Measurements from ENCODE around the gene SNX5. TPM values are rescaled to one million over a fixed set of nuclear protein-coding genes. Genes with fewer than 3 reads are reported as not detected.

Gene SNX5
- total RNA-seq, 4 donors from 2014 or later: 49.8 to 88.8 (median 60.9) TPM

DNA sequence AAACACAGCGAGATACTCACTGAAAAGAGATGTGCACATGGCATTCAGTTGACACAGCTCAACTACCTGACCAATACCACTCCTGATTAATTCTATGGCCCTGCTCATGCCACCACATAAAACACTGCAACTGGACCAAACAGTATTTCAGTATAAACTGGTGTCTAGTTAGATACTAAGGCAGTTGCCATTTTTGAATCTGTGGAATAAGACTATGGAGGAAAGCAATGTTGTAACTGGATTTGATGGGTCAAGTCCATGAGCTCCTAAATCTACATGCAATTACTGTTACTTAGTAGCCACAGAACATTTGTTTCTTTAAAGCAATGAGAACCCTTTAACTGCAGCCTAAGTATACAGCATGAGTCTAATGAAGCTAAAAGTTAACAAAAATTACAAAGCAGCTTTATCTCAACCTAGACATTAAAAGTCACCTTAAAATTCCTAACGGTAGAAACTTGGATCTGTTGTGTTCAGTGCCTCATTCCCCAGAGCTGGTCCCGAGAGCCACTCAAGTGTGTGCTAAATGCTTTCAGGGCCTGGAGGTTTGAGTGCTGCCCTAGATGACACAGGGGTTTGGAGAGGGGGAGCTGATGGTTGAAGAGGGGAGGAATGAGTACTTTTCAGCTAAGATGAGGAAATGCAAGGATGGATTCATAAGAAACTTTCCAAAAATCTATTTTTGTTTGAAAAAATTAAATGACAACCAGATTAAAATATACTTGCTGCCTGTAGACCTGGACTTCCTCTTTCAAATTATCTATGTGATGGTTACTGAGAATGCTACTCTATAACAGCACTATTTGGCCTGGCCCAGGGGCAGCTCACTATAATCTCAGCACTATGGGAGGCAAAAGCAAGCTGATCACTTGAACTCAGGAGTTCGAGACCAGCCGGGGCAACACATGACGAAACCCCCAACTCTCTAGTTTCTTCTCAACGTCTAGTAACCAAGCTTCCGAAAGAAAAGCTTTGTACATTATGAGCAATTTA lies 15.6 kb downstream of the SNX5 start:
- in situ Hi-C loops (cut with MboI; ENCODE audit: low sequenced_read_pairs in 4 of 4) (loop anchor here in 2 of 4 donors (25.0 kb wide), 2 partner anchors 184 to 559 kb away; partner anchors contain the start of genes KAT14 (in 1 of the 2), PET117 (in 1 of the 2) and SEC23B (in 1 of the 2)), intact Hi-C loops (cut with DNase I; ENCODE audit: low total_unique reads) (no loop called here)
- H3K4me3 ChIP-seq: no peak overlapping the region
- no peak overlapping the region for H3K27ac ChIP-seq
- no peaks in the 10 kb centered on the region for H3K9me3 ChIP-seq
- H3K36me3 ChIP-seq: peaks cover 0 to 82% of the 10 kb centered on the region in 2 donors
- peaks cover 11 to 20% of the 10 kb centered on the region in 2 donors for H3K4me1 ChIP-seq
- DNase-seq: no peak
- TF ChIP-seq, protein P1, sequence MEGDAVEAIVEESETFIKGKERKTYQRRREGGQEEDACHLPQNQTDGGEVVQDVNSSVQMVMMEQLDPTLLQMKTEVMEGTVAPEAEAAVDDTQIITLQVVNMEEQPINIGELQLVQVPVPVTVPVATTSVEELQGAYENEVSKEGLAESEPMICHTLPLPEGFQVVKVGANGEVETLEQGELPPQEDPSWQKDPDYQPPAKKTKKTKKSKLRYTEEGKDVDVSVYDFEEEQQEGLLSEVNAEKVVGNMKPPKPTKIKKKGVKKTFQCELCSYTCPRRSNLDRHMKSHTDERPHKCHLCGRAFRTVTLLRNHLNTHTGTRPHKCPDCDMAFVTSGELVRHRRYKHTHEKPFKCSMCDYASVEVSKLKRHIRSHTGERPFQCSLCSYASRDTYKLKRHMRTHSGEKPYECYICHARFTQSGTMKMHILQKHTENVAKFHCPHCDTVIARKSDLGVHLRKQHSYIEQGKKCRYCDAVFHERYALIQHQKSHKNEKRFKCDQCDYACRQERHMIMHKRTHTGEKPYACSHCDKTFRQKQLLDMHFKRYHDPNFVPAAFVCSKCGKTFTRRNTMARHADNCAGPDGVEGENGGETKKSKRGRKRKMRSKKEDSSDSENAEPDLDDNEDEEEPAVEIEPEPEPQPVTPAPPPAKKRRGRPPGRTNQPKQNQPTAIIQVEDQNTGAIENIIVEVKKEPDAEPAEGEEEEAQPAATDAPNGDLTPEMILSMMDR (IDR thresholded peaks at IDR 0.05 in 4 of 5, conservative IDR thresholded peaks at IDR 0.05 in 1 of 5): no peak
- TF ChIP-seq POLR2A (IDR thresholded peaks at IDR 0.05): no peak
- no peak for ATAC-seq
- H3K27me3 ChIP-seq: no peaks in the 10 kb centered on the region

DNA sequence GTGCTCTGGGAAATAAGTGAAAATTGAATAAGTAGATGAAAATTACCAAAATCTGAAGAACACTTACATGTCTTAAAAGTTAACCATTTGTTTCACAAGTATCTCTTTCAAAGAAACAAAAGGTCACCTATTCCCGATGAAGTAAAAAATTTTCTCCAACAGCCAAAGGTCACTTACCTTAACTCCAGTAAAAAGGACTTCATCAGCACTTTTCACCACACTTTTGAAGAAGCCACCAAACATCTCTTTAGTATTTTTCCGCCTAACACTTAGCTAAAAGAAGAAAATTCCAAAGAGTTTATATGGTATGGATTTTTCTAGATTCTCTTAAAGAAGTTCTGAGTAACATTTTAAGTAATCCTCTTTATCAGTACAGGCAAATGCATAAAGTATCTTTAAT lies 17.3 kb downstream of the SNX5 start:
- no peaks in the 10 kb centered on the region for H3K9me3 ChIP-seq
- no peak for ATAC-seq
- no peaks in the 10 kb centered on the region for H3K27me3 ChIP-seq
- TF ChIP-seq POLR2A (IDR thresholded peaks at IDR 0.05): no peak
- TF ChIP-seq, protein P1 (IDR thresholded peaks at IDR 0.05 in 4 of 5, conservative IDR thresholded peaks at IDR 0.05 in 1 of 5): no peak
- H3K4me1 ChIP-seq: peaks cover 0 to 8% of the 10 kb centered on the region in 2 donors
- H3K36me3 ChIP-seq: peaks cover 0 to 98% of the 10 kb centered on the region in 2 donors
- H3K4me3 ChIP-seq: no peak overlapping the region
- H3K27ac ChIP-seq: no peak overlapping the region
- in situ Hi-C loops (cut with MboI; ENCODE audit: low sequenced_read_pairs in 4 of 4) (loop anchor here in 2 of 4 donors (25.0 kb wide), 2 partner anchors 186 to 561 kb away; partner anchors contain the start of genes KAT14 (in 1 of the 2), PET117 (in 1 of the 2) and SEC23B (in 1 of the 2)), intact Hi-C loops (cut with DNase I; ENCODE audit: low total_unique reads) (no loop called here)
- DNase-seq: no peak

DNA sequence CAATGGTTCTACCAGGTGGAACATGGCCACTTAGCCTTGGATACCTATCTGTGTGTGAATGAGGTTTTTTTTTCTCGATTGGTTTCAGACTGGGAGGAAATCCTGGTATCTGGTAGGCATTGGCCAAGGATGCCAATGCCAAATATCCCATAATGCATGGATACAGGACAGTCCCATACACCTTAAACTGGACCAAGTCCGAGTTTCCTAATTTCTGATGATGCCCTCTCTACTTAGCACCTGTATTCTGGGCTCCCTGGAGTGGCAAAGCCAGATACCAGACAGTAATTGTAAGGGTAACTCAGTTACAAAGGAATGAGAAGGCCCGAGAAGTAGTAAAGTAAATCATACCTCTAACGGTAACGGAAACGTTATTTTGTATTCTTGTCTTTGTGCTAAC lies 17.9 kb downstream of the SNX5 start:
- intact Hi-C loops (cut with DNase I; ENCODE audit: low total_unique reads) (no loop called here), in situ Hi-C loops (cut with MboI; ENCODE audit: low sequenced_read_pairs in 4 of 4) (loop anchor here in 2 of 4 donors (25.0 kb wide), 2 partner anchors 187 to 562 kb away; partner anchors contain the start of genes KAT14 (in 1 of the 2), PET117 (in 1 of the 2) and SEC23B (in 1 of the 2))
- no peaks in the 10 kb centered on the region for H3K27me3 ChIP-seq
- H3K4me3 ChIP-seq: no peak overlapping the region
- no peaks in the 10 kb centered on the region for H3K9me3 ChIP-seq
- TF ChIP-seq, protein P1 (IDR thresholded peaks at IDR 0.05 in 4 of 5, conservative IDR thresholded peaks at IDR 0.05 in 1 of 5): no peak
- TF ChIP-seq POLR2A (IDR thresholded peaks at IDR 0.05): no peak
- DNase-seq: no peak
- peaks cover 0 to 2% of the 10 kb centered on the region in 2 donors for H3K4me1 ChIP-seq
- no peak overlapping the region for H3K27ac ChIP-seq
- H3K36me3 ChIP-seq: peaks cover 0 to 98% of the 10 kb centered on the region in 2 donors
- no peak for ATAC-seq

DNA sequence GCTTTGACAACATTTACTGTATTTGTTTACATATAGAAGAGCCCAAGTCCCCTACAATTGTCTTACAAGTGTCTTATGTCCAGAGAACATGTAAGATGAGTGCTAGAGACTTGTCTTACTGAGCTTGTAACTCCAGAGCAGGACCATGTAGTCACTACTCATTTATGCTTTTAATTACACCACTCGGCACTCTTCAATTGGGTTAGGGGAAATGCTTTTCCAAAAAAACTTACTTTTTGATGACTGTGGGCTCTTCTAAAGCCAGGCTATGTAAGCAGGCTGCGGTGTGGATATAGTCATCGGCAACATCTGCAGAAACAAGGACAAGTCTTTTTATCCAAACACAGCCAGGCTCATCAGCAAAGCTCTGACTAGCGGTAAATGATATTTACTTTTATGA lies 18.7 kb downstream of the SNX5 start:
- no peak for ATAC-seq
- DNase-seq: no peak
- no peaks in the 10 kb centered on the region for H3K9me3 ChIP-seq
- peaks cover 0 to 98% of the 10 kb centered on the region in 2 donors for H3K36me3 ChIP-seq
- H3K27me3 ChIP-seq: no peaks in the 10 kb centered on the region
- no peak overlapping the region for H3K27ac ChIP-seq
- in situ Hi-C loops (cut with MboI; ENCODE audit: low sequenced_read_pairs in 4 of 4) (loop anchor here (10.0 to 25.0 kb wide), 5 partner anchors 187 to 562 kb away; partner anchors contain the start of genes BFSP1 (in 2 of the 4), BANF2 (in 1 of the 4), KAT14 (in 1 of the 4) and PET117 (in 1 of the 4)), intact Hi-C loops (cut with DNase I; ENCODE audit: low total_unique reads) (no loop called here)
- no peaks in the 10 kb centered on the region for H3K4me1 ChIP-seq
- no peak for TF ChIP-seq POLR2A (IDR thresholded peaks at IDR 0.05)
- TF ChIP-seq, protein P1 (IDR thresholded peaks at IDR 0.05 in 4 of 5, conservative IDR thresholded peaks at IDR 0.05 in 1 of 5): no peak
- no peak overlapping the region for H3K4me3 ChIP-seq

Measured in gastrocnemius medialis (tissue), 4 donors.